Uterus (tissue), 4 donors: ENCODE measurements around the gene GPR107. TPM values are rescaled to one million over a fixed set of nuclear protein-coding genes. Genes with fewer than 3 reads are reported as not detected.

Experiments
- DNase-seq, 2 donors: peaks; one replicate each; pipeline ENCODE4 v3.0.0-alpha.2; 2019 to 2020
- H3K27ac ChIP-seq, 2 donors: fragments of 200-600 bp; sonication (generic); 1 replicate in 1 of 2; 2 replicates in 1 of 2; pipeline ENCODE4 v1.5.1; 2016 to 2018
- H3K27me3 ChIP-seq, 2 donors: fragments of 200-600 bp; sonication (generic); one replicate each; pipeline ENCODE4 v1.5.1; 2018 to 2019; ENCODE audit warnings: control low read depth in 1 of 2
- H3K36me3 ChIP-seq, 2 donors: fragments of 200-600 bp; sonication (generic); one replicate each; pipeline ENCODE4 v1.5.1; 2019; ENCODE audit warnings: control low read depth in 1 of 2
- H3K4me1 ChIP-seq, 2 donors: fragments of 200-600 bp; sonication (generic); one replicate each; pipeline ENCODE4 v1.5.1; 2018 to 2019; ENCODE audit warnings: control low read depth in 1 of 2
- H3K4me3 ChIP-seq, 2 donors: fragments of 200-600 bp; sonication (generic); 1 replicate in 1 of 2; 2 replicates in 1 of 2; pipeline ENCODE4 v1.5.1; 2018 to 2019; ENCODE audit warnings: mild to moderate bottlenecking in 1 of 2
- H3K9me3 ChIP-seq, 2 donors: fragments of 200-600 bp; sonication (generic); one replicate each; pipeline ENCODE4 v1.5.1; 2019; ENCODE audit warnings: control low read depth in 1 of 2
- POLR2A ChIP-seq, 2 donors: fragments of 450-650 bp; IDR thresholded peaks; one replicate each; pipeline ENCODE4 v1.6.1; 2016; ENCODE audit warnings: antibody characterized with exemption in 2 of 2, mild to moderate bottlenecking in 1 of 2, moderate library complexity in 1 of 2
- intact Hi-C: fragments of 100-400 bp; cut with DNase I; formaldehyde crosslinking; loops from one replicate; pipeline ENCODE4 v1.15.1; 2023; ENCODE audit warnings: low total_unique reads
- total RNA-seq, 4 donors: library from RNA; depleted of rRNA in 3 of 4; stranded (reverse); fragments of >200 nt in 3 of 4; gene quantifications; one replicate each; pipeline versions ENCODE4 v1.1.0 to v1.2.4, GENCODE V29; 2014 to 2023
- TF ChIP-seq, protein P1 (sequence below), 4 experiments: fragments of 200-600 bp in 2 of 4; fragments of 450-650 bp in 2 of 4; sonication (generic) in 2 of 4; IDR thresholded peaks; one replicate each; pipeline ENCODE4 v1.5.1; 2016 to 2019; ENCODE audit warnings: antibody characterized with exemption in 4 of 4, mild to moderate bottlenecking in 2 of 4, moderate library complexity in 1 of 4
- donor health status: DM: yes; HTN: yes; CAD: no.

Gene GPR107
- total RNA-seq, 4 donors from 2014 or later = 10.8 to 41.5 (median 26.7) TPM

GRCh38 chr9:130107955-130108354 is 54.2 kb downstream of the GPR107 start:
- no peak for DNase-seq
- Histone ChIP-seq H3K9me3 (no peaks in the 10 kb centered on the region), H3K4me1 (no peaks in the 10 kb centered on the region), H3K27me3 (no peaks in the 10 kb centered on the region), H3K36me3 (no peaks in the 10 kb centered on the region), H3K4me3 (no peak overlapping the region), H3K27ac (peak overlapping the region; percentile 71 to 84)
- no peak for TF ChIP-seq POLR2A (IDR thresholded peaks at IDR 0.05)
- TF ChIP-seq, protein P1, sequence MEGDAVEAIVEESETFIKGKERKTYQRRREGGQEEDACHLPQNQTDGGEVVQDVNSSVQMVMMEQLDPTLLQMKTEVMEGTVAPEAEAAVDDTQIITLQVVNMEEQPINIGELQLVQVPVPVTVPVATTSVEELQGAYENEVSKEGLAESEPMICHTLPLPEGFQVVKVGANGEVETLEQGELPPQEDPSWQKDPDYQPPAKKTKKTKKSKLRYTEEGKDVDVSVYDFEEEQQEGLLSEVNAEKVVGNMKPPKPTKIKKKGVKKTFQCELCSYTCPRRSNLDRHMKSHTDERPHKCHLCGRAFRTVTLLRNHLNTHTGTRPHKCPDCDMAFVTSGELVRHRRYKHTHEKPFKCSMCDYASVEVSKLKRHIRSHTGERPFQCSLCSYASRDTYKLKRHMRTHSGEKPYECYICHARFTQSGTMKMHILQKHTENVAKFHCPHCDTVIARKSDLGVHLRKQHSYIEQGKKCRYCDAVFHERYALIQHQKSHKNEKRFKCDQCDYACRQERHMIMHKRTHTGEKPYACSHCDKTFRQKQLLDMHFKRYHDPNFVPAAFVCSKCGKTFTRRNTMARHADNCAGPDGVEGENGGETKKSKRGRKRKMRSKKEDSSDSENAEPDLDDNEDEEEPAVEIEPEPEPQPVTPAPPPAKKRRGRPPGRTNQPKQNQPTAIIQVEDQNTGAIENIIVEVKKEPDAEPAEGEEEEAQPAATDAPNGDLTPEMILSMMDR (IDR thresholded peaks at IDR 0.05) = no peak
- intact Hi-C loops = loop anchor here (5.0 to 10.0 kb wide), 2 partner anchors 129 to 237 kb away; no protein-coding TSS in a partner anchor

DNA sequence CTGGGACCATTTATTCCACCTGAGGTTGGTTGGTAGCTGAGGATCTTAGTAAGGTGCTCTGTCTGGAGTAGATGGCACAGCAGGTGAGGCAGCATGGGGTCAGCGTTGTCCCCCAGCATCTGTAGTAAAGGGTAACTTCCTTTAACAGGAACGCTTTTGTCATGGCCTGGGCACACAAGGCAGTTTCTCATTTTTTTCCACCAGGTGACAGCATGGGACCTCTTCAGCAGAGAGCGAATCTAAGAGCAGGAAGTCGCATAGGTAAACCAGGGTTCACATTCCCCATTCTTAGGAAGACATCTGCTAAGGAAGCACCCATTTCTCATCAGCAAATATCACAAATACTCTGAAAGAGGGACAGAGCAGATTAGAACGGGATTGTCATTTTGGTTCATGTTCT is 56.5 kb downstream of the GPR107 start:
- H3K27ac ChIP-seq = peak overlapping the region; percentile 71 to 84
- H3K9me3 ChIP-seq = no peaks in the 10 kb centered on the region
- H3K4me1 ChIP-seq = no peaks in the 10 kb centered on the region
- intact Hi-C loops = no loop called here
- H3K27me3 ChIP-seq = no peaks in the 10 kb centered on the region
- no peak for DNase-seq
- no peaks in the 10 kb centered on the region for H3K36me3 ChIP-seq
- TF ChIP-seq, protein P1 (IDR thresholded peaks at IDR 0.05) = no peak
- TF ChIP-seq POLR2A (IDR thresholded peaks at IDR 0.05) = no peak
- no peak overlapping the region for H3K4me3 ChIP-seq

DNA sequence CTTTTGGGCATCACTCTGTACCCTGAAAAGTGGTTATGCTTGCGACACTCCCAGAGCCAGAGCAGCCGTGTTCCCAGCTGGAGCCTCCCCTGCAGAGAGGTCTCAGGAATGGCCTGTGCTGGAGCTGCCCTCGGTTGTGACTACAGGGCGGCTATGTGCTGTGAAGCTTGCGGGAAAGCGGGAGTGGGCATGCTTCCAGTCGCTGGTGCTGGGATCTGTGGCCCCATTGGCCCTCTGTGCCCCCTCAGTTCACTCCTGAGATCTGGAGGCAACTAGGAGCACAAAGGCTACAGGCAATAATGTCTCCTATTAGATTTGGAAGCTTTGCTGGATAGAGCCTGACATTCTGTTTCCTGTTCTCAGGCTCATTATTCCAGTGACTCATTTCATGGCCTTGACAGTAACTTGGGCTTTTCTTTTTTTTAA is 56.9 kb downstream of the GPR107 start:
- no peaks in the 10 kb centered on the region for H3K4me1 ChIP-seq
- intact Hi-C loops = no loop called here
- H3K27ac ChIP-seq = peak overlapping the region; percentile 71 to 84
- H3K36me3 ChIP-seq = no peaks in the 10 kb centered on the region
- H3K27me3 ChIP-seq = no peaks in the 10 kb centered on the region
- H3K9me3 ChIP-seq = no peaks in the 10 kb centered on the region
- peak in 1 of 2 donors; percentile 35 for DNase-seq
- H3K4me3 ChIP-seq = no peak overlapping the region
- TF ChIP-seq POLR2A (IDR thresholded peaks at IDR 0.05) = no peak
- TF ChIP-seq, protein P1 (IDR thresholded peaks at IDR 0.05) = no peak

- no peaks in the 10 kb centered on the region for H3K36me3 ChIP-seq
- H3K27ac ChIP-seq = peak overlapping the region; percentile 71 to 84
- no peaks in the 10 kb centered on the region for H3K9me3 ChIP-seq
- no peaks in the 10 kb centered on the region for H3K4me1 ChIP-seq
- H3K4me3 ChIP-seq = no peak overlapping the region
- DNase-seq = peak in 1 of 2 donors; percentile 32
- TF ChIP-seq, protein P1 (IDR thresholded peaks at IDR 0.05) = no peak
- no peak for TF ChIP-seq POLR2A (IDR thresholded peaks at IDR 0.05)
- intact Hi-C loops = no loop called here
- H3K27me3 ChIP-seq = no peaks in the 10 kb centered on the region
Observed at GRCh38 chr9:130111786-130112537, 58.3 kb downstream of the GPR107 start.

DNA sequence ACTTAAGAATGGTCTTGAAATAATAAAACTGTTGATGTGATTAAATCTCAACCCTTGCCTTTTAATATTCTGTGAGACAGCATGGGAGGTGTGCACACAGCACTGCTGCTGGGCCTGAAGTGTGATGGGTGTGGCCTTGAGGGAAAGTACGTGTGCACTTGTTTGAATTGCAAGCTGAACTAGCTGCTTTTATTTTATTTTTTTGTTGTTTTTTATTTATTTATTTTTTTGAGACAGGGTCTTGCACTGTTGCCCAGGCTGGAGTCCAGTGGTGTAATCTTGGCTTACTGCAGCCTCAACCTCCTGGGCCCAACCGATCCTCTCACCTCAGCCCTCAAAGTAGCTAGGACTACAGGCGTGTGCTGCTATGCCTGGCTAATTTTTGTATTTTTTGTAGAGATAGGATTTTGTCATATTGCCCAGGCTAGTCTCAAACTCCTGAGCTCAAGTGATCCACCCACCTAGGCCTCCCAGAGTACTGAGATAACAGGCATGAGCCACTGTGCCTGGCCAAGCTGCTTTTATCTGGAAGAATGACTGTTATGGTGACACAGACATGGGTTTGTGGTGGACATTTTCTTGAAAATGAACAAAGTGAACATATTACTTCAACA is 58.9 kb downstream of the GPR107 start:
- no peak for DNase-seq
- Histone ChIP-seq H3K27me3 (no peaks in the 10 kb centered on the region), H3K4me3 (no peak overlapping the region), H3K27ac (peak overlapping the region; percentile 71 to 84), H3K9me3 (no peaks in the 10 kb centered on the region), H3K36me3 (no peaks in the 10 kb centered on the region), H3K4me1 (no peaks in the 10 kb centered on the region)
- intact Hi-C loops = no loop called here
- TF ChIP-seq, protein P1 (IDR thresholded peaks at IDR 0.05) = no peak
- TF ChIP-seq POLR2A (IDR thresholded peaks at IDR 0.05) = no peak
